Left lobe of liver (tissue), 2 donors: Measurements from ENCODE around the gene XPR1. TPM values are rescaled to one million over a fixed set of nuclear protein-coding genes. Genes with fewer than 3 reads are reported as not detected.
A peak's percentile ranks its signal among the peaks of the same experiment; 100 is the strongest.

Experiments used
- ATAC-seq: fragments of 200-7000 bp; cut with Tn5 transposase; one replicate; pipeline ENCODE4 v1.9.1; 2020; ENCODE audit warnings: mild to moderate bottlenecking, moderate library complexity
- DNase-seq: peaks from one replicate; pipeline ENCODE4 v3.0.0-alpha.2; 2020; ENCODE audit warnings: low spot score
- total RNA-seq: library from RNA; stranded (reverse); gene quantifications from one replicate; pipeline ENCODE4 v1.2.1, GENCODE V29; 2021
- donor health status: DM: no; HTN: no; CAD: no; lungs with moderate emphysema.
- donor health status: DM: no; HTN: yes; CAD: no.

XPR1 gene
- total RNA-seq, 1 donor from 2014 or later, result 7.4 TPM

GRCh38 chr1:180614730-180615129, 17.1 kb upstream of the XPR1 start:
- DNase-seq, result no peak
- ATAC-seq, result no peak

- DNase-seq, result no peak
- no peak for ATAC-seq
These were observed 16.1 kb upstream of the XPR1 start for GRCh38 chr1:180615493-180616290.

GRCh38 chr1:180616439-180616838, 15.4 kb upstream of the XPR1 start:
- no peak for DNase-seq
- ATAC-seq, result no peak

DNA sequence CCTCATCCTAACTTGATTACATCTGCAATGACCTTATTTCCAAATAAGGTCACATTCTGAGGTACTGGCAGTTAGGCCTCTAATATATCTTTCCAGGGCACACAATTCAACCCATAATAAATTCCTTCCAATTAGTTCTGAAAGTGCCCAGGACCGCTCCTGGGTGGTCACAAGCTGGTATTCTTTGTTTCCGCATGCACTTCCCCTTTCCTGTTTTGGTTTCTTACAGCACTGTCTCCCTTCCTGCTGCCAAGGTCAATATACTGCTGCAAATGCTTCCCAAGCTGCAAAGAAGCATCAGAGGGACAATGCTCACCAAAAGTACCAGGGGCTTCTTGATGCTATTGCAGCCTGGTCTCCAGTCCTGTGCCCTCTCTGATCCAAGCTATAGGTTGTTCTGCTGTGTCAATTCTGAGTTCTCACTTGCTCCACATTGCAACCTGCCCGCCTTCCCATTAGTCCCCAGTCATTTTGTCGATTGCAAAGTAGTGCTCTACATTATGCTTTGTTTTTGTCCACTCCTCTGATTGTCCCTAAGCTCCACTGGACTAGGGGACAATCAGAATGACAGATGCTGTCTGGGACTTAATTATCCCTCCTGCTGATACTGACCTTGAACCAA, 13.9 kb upstream of the XPR1 start:
- DNase-seq, result no peak
- no peak for ATAC-seq

DNA sequence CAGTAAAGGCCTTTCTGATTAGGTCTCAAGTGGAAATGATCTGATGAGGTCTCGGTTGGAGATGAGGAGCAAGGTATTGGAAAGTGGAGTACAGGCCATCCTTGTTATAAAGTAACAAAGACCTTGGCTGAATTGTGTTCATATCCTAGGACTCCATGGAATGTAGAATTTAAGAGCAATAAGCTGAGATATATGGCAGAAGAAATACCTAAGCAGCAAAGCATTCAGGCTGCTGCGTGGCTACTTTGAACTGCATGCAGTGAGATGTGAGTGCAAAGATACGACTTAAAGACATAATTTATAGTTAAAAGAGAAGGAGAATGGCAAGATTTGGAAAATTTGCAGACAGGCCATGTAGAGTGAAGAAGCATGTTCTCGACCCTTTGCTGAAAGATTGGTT, 11.2 kb upstream of the XPR1 start:
- ATAC-seq, result no peak
- DNase-seq, result no peak

GRCh38 chr1:180622658-180623508, 8.9 kb upstream of the XPR1 start:
- DNase-seq (no peak), ATAC-seq (no peak)

- ATAC-seq (no peak), DNase-seq (no peak)
These were observed 8.1 kb upstream of the XPR1 start for GRCh38 chr1:180623579-180624347.

GRCh38 chr1:180626711-180627110, 5.1 kb upstream of the XPR1 start:
- ATAC-seq, result no peak
- DNase-seq, result no peak

- no peak for ATAC-seq
- no peak for DNase-seq
These were observed 4.4 kb upstream of the XPR1 start for GRCh38 chr1:180627411-180627810.

DNA sequence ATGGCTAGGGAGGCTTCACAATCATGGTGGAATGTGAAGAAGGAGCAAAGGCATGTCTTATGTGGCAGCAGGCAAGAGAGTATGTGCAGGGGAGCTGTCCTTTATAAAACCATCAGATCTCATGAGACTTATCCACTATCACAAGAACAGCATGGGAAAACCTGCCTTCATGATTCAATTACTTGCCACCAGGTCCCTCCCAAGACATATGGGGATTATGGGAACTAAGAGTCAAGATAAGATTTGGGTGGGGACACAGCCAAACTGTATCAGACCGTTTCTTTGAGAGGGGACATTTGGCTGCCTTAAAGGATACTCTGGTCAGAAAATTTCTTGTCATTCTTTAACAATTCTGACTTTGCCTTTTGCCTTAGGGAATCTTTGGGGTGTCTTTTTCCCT, 3.2 kb upstream of the XPR1 start:
- DNase-seq (no peak), ATAC-seq (no peak)

GRCh38 chr1:180630408-180631193, 1.2 kb upstream of the XPR1 start:
- DNase-seq (no peak), ATAC-seq (no peak)

GRCh38 chr1:180631194-180631765, 542 bp upstream of the XPR1 start:
- ATAC-seq (no peak), DNase-seq (no peak)

- no peak for DNase-seq
These were observed 669 bp downstream of the XPR1 start for GRCh38 chr1:180632326-180633056.

GRCh38 chr1:180633057-180634056, 1.5 kb downstream of the XPR1 start:
- ATAC-seq, result no peak
- no peak for DNase-seq

More at GRCh38 chr1:180632326-180633056, 669 bp downstream of the XPR1 start:
- peak; percentile 73 for ATAC-seq

DNA sequence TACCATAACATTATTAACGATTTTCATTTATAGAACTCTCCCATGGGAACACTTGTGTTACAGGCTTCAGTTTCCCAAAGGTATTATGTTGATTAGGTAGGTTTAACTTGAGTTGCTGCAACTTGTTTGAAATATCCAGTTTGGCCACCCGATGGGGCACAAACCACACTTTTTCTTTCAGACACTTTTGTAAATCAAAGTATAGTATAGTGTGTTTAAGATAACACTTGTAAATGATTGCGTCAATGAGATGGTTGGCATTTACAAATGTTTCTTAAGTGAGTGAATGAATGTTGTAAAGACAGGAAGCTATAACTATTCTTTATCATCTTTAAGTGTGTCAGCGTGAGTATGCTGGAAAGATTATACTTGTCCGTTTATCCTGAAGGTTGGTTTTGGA, 4.3 kb downstream of the XPR1 start:
- no peak for ATAC-seq

GRCh38 chr1:180639871-180640270, 8.0 kb downstream of the XPR1 start:
- ATAC-seq, result no peak
- DNase-seq, result no peak

More for the DNA sequence above, 4.3 kb downstream of the XPR1 start:
- DNase-seq, result no peak

DNA sequence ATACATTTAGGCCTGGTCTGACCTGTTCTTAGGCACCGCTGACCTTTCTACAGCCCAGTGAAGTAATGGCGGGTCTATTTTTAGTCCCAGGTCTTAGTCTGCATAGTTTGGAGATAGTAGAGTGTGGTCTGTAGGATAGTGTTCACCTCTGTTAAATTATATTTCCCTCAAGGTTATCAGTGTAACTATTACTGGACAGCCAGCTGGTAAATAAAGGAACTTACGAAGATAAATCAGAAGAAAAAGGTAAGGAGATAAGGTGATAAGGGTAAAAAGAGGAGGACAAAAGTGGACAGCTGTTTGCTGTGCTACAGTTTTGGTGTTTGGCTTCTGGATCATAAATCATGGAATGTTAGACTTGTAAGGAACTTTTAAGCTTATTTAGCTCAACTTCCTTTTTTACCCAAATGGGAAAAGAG, 8.7 kb downstream of the XPR1 start:
- ATAC-seq, result no peak

GRCh38 chr1:180641662-180642061, 9.8 kb downstream of the XPR1 start:
- ATAC-seq, result no peak
- no peak for DNase-seq

More for the DNA sequence above, 8.7 kb downstream of the XPR1 start:
- no peak for DNase-seq
